GM21576 (cell line): ENCODE results near the gene SIX4.

ENCODE experiments used
- ATAC-seq: cut with Tn5 transposase; IDR thresholded peaks from one replicate; pipeline ENCODE4 v1.9.1; 2021; ENCODE audit warnings: mild to moderate bottlenecking, moderate library complexity; ENCODE audit not compliant: unreplicated experiment

The SIX4 gene

DNA sequence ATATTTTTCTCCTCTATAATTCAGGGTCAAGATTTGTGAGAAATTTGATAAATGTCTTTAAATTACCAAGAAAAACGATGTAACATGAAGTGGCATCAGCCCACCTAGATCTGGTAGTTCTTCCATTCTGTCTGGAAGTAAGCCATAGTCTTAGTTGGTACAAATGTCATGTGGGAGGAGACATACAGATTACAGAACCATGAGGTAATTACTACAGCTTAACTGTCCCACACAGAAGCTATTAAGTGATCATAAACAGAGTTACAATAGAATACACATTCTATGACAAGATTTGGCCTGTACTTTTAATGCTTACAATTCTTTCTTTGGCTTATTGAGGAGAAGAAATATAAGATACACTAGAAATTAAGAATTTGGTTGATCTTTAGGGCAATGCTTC, 61.2 kb downstream of the SIX4 start:
- ATAC-seq: no peak

DNA sequence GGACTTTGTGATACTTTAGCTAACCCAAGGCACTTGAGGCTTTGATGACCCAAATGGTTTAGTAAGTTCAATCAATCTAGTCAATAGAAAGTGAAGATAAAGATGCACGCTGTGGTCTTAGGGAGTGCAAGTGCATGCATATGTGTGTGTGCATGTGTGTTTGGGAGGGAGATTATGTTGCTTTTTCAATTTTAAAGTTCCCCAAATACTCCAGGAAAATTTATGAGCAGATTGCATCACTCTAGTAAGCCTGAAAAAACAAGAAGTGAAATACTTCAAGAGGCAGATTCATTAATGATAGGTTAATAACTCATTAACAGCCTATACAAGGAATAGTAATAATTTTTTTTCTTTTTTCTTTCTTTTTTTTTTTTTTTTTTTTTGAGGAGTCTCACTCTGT, 62.4 kb downstream of the SIX4 start:
- ATAC-seq: no peak
